ELR (cell line): Measurements from ENCODE around the gene TNIP2.
"Not testable (repeated sequence)": the region's sequence is repeated elsewhere in the genome, so short reads cannot be mapped to it uniquely, and the experiment has no call there.

Source experiments
- DNase-seq: peaks from one replicate; pipeline ENCODE4 v3.0.0-alpha.2; 2015; ENCODE audit warnings: low read depth

The TNIP2 gene

GRCh38 chr4:2745516-2745915 is 10.6 kb downstream of the TNIP2 start:
- DNase-seq = no peak

GRCh38 chr4:2744576-2745270 is 11.4 kb downstream of the TNIP2 start:
- DNase-seq = no peak

GRCh38 chr4:2743518-2744445 is 12.4 kb downstream of the TNIP2 start:
- DNase-seq = no peak

GRCh38 chr4:2742823-2743517 is 13.2 kb downstream of the TNIP2 start:
- no peak for DNase-seq

DNA sequence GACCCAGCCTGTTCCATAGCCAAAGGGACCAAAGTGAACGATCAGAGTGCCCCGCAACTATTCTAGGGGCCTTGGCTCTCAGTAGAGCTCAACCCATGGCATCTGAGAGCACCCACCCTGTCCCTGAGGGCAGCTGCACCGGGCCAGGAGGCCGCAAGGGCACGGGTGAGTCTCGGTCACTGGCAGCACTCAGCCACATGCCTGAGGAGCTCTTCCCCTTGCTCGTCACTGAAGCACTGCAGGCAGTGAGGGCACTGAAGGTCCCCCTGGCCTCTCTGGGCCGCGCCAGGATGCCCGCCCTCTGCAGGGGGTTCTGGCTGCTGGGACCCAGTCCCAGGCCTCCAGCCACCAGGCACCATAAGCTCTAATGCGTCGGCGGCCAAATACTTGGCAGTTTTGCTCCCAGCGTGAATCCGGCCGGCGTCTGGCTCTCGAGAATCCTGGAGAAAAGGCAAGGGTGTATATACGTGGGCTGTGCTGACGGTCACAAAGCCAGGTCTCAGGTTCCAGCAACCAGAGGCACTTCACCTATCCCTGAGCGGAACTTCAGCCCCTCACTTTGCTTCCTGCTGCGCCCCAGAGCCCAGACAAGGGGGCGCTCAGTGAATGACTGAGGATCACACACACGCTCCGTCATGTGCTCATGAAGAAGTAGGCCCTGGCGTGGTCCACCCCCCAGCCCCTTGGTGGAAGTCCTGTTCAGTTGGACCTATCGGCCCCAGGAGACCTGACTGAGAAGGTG is 13.9 kb downstream of the TNIP2 start:
- no peak for DNase-seq

- DNase-seq = peak; percentile 64
Observed at GRCh38 chr4:2741626-2742025, 14.5 kb downstream of the TNIP2 start.

DNA sequence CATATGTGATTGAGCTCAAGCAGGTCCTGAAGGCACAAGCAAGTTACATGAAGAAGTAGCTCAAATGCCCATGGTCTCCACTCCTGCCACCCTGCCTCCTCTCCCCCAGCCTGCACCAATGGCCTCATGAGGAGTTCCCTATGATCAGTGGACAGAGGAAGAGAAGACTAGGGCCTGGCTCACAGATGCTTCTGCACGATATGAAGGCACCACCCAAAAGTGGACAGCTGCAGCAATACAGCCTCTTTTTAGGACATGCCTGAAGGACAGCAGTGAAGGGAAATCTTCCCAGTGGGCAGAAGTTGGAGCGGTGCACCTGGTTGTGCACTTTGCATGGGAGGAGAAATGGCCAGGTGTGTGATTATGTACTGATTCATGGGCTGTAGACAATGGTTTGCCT is 17.8 kb downstream of the TNIP2 start:
- DNase-seq = not testable (repeated sequence)

- no peak for DNase-seq
Observed at GRCh38 chr4:2735869-2736268, 20.3 kb downstream of the TNIP2 start.

GRCh38 chr4:2734612-2735011 is 21.5 kb downstream of the TNIP2 start:
- no peak for DNase-seq

GRCh38 chr4:2733844-2734574 is 22.1 kb downstream of the TNIP2 start:
- no peak for DNase-seq

DNA sequence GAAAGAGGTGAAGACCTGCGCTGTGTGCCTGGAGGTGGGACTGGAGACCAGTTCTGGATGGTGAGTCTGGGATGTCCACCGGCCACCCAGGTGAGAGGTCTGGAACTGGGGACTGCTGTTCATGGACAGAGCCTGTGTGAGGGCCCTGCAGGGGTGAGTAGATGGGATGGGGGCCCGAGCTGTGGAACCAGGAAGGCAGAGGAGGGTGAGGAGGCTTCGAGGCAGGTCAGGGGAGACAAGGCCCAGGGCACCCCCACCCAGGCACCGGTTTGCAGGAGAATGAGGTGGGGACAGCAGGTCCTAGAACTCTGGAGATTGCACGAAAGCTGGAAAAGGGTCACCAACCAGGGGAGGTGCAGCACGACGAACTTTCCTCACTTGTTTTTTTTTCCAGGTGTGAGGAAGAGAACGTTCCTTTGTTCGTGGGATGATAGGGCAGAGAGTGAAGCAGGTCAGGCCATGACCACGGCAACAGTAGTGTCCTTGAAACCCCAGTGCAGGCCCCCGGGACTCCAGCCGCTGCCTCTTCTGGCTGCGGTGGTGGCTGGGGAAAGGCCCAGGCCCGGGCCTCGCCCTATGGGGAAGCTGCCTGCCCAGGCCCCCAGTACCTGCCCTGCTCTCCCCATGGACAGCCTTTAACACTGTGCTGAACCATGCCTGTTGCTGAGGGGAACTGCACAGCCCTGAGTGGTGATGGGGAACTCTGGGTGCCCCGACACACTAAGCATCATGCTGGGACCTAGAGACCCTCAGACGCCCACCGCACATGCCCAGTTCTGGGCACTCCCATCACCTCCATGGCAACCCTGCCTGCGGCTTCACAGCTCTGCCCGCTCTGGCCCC is 22.9 kb downstream of the TNIP2 start:
- no peak for DNase-seq

DNA sequence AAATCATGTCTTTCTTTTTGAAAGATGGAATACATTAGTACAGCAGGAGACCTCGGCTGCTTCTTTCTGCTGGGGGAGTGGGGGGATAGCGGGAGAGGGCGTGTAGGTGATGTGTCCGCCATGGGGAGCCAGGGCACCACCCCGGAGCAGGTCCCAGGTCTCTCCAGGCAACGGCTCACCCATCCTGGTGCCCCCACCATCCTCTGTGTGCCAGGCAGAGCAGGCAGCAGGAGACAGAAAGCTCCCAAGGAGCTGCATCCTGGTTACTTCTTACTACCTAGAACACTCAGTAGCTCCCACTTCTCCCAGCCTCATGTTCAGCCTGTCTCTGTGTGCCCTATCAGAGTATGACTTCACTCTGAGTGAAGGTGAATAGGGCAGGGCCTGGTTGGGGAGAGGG is 23.6 kb downstream of the TNIP2 start:
- DNase-seq = no peak

GRCh38 chr4:2731907-2732317 is 24.2 kb downstream of the TNIP2 start:
- DNase-seq = no peak

DNA sequence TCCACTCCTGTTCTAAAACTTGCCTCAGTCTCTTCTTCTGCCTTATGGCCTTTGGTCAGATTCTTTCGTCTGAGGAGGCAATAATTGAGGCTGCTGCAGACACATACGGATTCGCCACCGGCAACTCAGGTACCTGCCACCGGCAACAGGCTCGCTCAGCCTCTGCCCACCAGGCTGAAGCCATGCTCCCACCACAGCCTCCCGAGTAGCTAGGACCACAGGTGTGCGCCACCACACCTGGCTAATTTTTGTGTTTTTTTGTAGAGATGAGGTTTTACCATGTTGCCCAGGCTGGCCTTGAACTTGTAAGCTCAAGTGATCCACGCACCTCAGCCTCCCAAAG is 26.6 kb downstream of the TNIP2 start:
- no peak for DNase-seq

GRCh38 chr4:2728806-2729532 is 27.2 kb downstream of the TNIP2 start:
- DNase-seq = no peak

DNA sequence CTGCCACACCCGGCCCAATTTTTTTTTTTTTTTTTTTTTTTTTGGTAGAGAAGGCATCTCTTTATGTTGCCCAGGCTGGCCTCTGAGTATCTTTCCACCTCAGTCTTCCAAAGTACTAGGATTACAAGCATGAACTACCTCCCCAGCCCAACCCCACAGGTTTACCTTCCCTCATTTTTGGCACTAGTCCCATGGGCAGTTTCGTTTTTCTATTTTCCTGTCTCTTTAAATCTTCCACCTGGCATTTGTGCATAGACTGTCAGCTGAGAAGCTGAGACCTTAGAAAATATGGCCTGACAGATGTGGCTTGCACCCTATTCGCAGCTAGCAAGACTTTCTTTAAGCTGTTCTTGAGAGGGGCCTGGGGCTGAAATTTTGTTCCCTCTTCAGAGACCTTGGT is 27.9 kb downstream of the TNIP2 start:
- DNase-seq = no peak

DNA sequence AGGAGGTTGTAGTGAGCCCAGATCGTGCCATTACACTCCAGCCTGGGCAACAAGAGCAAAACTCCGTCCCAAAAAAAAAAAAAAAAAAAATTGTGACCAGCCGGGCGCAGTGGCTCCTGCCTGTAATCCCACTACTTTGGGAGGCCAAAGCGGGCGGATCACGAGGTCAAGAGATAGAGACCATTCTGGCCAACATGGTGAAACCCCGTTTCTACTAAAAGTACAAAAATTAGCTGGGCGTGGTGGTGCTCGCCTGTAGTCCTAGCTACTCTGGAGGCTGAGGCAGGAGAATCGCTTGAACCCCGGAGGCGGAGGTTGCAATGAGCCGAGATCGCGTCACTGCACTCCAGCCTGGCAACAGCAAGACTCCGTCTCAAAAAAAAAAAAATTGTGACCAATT is 29.3 kb downstream of the TNIP2 start:
- not testable (repeated sequence) for DNase-seq

DNA sequence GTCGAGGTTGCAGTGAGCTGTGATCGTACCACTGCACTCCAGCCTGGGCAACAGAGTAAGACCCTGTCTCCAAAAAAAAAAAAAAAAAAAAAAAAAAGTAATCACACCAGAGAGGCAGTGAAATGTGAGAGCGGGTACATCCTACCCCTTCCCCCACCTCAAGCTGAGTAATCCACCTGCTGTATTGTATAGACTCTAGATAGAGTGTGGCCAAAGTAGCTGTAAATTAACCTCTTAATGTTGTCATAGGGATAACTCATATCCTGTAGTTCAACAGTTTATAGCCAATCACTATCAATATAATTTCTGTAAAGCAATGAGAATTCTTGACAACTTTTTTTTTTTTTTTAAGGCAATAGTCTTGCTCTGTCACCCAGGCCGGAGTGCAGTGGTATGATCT is 30.8 kb downstream of the TNIP2 start:
- no peak for DNase-seq

GRCh38 chr4:2723751-2724150 is 32.4 kb downstream of the TNIP2 start:
- DNase-seq = no peak

DNA sequence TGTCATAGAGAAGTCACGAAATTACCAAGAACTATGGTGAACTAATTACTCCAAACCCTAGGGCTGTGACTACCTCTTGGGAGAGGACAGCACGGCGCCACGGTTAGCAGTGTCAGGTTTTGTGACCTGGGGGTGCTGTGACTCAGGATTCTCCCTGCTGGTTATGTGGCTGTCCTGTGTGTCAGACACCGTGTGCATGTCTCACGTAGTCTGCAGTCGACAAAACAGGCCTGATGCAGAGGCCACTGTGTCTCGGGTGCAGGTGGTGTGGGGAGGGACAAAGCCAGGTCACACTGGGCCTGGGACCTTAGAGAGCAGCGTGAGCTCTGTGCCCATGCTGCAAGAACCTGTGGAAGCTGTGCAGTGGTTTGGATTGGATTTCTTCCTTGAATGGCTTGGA is 34.1 kb downstream of the TNIP2 start:
- no peak for DNase-seq
